Astrocyte of the spinal cord (primary cell): ENCODE results near the gene MRPS23.

ENCODE experiments used
- DNase-seq: peaks from one replicate; pipeline ENCODE4 v3.0.0; 2011; ENCODE audit warnings: low read depth, low spot score
- H3K4me3 ChIP-seq: 2 replicates; pipeline ENCODE4 v1.5.1; 2011; ENCODE audit warnings: low read depth, mild to moderate bottlenecking, low read length, moderate library complexity
- in situ Hi-C: cut with HindIII; loops from 2 replicates; pipeline ENCODE4 v1.10.0; 2017; ENCODE audit warnings: low sequenced_read_pairs
- TF ChIP-seq, protein P1 (sequence below): IDR thresholded peaks from 2 replicates; pipeline ENCODE4 v1.5.1; 2012; ENCODE audit warnings: low read depth, mild to moderate bottlenecking, low read length, inconsistent platforms

MRPS23 gene

DNA sequence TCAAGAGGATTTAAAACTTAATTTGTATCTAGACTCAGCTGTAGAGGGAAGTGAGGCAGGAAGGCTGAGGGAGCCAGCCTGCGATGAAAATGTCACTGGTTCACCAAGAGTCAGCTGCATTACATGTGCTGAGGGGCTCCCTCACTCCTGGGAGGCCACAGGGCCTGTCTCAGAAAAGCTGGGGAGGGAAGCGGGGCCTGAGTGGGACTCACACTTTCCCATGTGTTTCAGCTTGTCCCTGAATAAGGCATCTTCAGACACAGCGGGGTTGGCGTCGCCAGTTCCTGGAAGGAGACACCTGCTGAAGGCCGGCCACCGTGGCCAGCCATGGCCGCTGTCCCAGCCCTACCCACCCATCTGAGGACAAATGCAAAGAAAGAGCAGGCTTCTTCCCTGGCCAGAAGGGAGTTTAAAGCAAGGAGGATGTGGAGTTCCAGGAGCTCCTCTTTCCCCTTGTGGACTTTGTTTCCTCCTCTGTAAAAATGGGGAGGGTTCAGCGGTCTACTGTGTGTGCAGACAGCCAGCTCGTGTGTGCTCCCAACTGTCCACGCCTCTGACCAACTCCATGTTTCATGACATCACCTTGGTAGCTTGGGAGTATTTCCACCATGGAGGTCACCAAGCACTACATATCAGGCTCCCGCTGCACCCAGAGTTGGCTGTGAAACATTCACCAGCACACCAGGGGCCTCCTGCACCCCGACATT lies 19.2 kb upstream of the MRPS23 start:
- TF ChIP-seq, protein P1, sequence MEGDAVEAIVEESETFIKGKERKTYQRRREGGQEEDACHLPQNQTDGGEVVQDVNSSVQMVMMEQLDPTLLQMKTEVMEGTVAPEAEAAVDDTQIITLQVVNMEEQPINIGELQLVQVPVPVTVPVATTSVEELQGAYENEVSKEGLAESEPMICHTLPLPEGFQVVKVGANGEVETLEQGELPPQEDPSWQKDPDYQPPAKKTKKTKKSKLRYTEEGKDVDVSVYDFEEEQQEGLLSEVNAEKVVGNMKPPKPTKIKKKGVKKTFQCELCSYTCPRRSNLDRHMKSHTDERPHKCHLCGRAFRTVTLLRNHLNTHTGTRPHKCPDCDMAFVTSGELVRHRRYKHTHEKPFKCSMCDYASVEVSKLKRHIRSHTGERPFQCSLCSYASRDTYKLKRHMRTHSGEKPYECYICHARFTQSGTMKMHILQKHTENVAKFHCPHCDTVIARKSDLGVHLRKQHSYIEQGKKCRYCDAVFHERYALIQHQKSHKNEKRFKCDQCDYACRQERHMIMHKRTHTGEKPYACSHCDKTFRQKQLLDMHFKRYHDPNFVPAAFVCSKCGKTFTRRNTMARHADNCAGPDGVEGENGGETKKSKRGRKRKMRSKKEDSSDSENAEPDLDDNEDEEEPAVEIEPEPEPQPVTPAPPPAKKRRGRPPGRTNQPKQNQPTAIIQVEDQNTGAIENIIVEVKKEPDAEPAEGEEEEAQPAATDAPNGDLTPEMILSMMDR: no peak

DNA sequence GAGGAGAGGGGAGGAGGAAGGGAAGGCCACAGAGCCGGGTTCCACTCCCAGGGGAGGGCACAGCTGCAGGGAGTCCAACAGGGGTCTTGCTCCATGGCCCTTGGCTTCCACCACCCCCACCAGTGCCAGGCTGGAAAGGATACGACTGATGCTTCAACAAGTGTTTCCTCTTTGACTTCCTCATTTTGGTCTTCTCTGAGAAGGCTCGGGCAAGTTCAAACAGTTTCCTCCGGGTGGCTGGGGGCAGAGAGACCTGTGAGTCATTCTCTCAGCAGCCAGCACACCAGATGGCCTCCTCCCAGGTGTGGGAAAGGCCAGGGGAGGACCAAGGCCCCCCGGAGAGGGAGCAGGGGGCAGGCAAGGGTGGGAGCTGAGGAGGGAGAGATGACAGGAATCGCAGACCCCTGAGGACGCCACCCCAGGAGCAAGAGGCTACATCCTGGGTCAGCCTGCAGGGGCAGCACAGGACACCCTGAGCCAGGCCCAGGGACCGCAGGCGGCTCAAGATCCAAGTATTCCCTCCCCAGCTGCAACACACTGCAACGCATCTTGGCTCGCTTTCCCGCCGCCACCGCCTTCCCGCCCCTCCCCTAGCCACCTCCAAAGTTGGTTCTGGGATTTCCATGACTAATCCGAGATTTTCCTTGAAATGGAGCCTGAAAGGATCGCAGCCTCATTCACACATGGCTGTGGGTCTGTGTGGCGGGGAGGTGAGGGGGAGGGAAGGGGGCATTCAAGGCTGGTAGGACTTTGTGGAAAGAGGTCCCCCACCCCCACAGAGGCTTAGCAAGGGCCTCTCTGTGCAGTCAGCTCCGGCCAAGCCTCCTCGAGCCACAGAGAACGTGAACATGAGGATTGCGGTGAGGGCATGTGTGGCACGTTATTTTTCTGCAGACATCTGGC lies 18.4 kb upstream of the MRPS23 start:
- in situ Hi-C loops: no loop called here
- TF ChIP-seq, protein P1: peak; percentile 63
- no peak overlapping the region for H3K4me3 ChIP-seq
- DNase-seq: peak; percentile 95

More for the DNA sequence above, 19.2 kb upstream of the MRPS23 start:
- no peak overlapping the region for H3K4me3 ChIP-seq
- in situ Hi-C loops: no loop called here
- DNase-seq: no peak

DNA sequence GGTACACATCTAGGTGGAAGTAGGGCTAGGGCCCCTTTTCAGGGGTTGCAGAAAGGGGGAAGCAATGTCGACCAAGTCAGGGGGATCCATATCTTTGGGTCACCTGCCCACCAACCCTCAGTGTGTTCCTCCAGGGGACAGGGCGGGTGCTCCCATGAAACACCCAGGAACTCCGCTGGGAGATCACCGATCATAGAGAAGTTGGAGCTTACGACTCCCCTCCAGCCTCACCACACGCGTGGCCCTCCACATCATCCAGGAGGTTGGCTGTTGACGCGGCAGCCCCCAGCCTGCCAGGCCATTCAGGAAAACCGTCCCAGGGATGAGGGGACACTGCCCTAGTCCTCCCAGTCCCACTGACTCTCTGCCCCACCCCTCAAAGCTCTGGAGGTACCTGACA lies 17.3 kb upstream of the MRPS23 start:
- DNase-seq: no peak
- in situ Hi-C loops: no loop called here
- no peak overlapping the region for H3K4me3 ChIP-seq

GRCh38 chr17:57866723-57867122 lies 16.9 kb upstream of the MRPS23 start:
- DNase-seq: no peak
- in situ Hi-C loops: no loop called here
- no peak overlapping the region for H3K4me3 ChIP-seq
- TF ChIP-seq, protein P1: no peak

More for the DNA sequence above, 17.3 kb upstream of the MRPS23 start:
- TF ChIP-seq, protein P1: no peak

DNA sequence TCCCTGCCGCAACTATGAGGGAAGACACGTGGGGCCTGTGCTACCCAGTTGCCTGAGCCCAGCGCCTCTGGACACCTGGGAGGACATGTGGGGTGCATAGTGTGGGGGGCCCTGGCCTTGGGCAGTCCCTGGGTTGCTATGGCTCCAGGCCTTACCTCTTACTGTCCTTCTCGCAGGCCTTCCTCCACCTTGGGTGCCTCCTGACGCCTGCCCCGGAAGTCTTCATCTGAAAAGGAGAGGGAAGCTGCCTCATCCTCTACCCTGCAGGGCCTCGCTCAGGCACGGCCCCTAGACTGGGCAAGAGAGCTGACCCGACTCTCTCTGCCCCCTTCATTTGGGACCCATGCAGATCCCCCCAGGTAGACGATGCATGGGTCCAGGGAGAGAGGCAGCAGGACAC lies 16.5 kb upstream of the MRPS23 start:
- H3K4me3 ChIP-seq: no peak overlapping the region
- in situ Hi-C loops: no loop called here
- TF ChIP-seq, protein P1: no peak
- no peak for DNase-seq

DNA sequence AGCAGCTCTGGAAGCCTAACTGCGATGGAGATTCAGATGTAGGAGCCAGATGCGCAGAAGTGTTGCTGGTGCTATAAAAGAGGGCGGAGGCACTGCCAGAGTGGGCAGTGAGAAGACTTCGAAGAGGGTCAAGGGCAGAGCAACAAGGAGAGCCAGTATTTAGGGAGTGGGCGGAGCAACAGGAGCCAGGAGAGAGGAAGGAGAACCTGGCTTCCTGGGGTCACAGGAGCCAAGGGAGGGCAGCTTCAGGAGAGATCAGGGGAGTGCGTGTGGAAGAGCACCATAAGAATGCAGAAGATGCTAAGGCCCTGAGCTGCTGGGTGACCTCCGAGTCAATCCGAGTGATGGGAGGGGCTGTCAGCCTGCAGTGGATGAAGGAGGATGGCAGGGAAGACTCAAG lies 14.4 kb upstream of the MRPS23 start:
- TF ChIP-seq, protein P1: no peak
- no peak for DNase-seq
- in situ Hi-C loops: no loop called here
- no peak overlapping the region for H3K4me3 ChIP-seq
